NCI-H345 (cell line): Measurements from ENCODE around the gene SBNO1.
"Not testable (repeated sequence)": the region's sequence is repeated elsewhere in the genome, so short reads cannot be mapped to it uniquely, and the experiment has no call there.

ENCODE experiments used
- DNase-seq: peaks from one replicate; lab custom pipeline; 2025; lab: John Stamatoyannopoulos, UW

The SBNO1 gene

GRCh38 chr12:123248996-123249741, 115.5 kb downstream of the SBNO1 start:
- DNase-seq, result not testable (repeated sequence)

- DNase-seq, result not testable (repeated sequence)
Observed at GRCh38 chr12:123248129-123248528, 116.5 kb downstream of the SBNO1 start.

GRCh38 chr12:123245678-123246077, 119.0 kb downstream of the SBNO1 start:
- DNase-seq, result no peak

GRCh38 chr12:123243671-123244262, 120.9 kb downstream of the SBNO1 start:
- no peak for DNase-seq

- peak; percentile 79 for DNase-seq
Observed at GRCh38 chr12:123242116-123242904, 122.3 kb downstream of the SBNO1 start.
